Neural cell (in vitro differentiated cells): Measurements from ENCODE around the gene TSSK6.

Experiments
- CTCF ChIP-seq: fragments of 450-650 bp; IDR thresholded peaks from 2 replicates; pipeline ENCODE4 v1.5.1; 2014; ENCODE audit warnings: antibody characterized with exemption, mild to moderate bottlenecking, moderate library complexity; ENCODE audit not compliant: poor library complexity, severe bottlenecking
- EZH2 ChIP-seq: fragments of 200-600, 300-800 bp; shearing (Covaris generic), sonication (generic); IDR thresholded peaks from 2 replicates; pipeline ENCODE4 v1.6.1; 2014; ENCODE audit warnings: antibody characterized with exemption, low read length, borderline replicate concordance, mild to moderate bottlenecking; ENCODE audit not compliant: insufficient read depth, poor library complexity, severe bottlenecking

- TF ChIP-seq CTCF (peak; percentile 26), EZH2 (no peak)
Measured at GRCh38 chr19:19554074-19555023, 39.0 kb upstream of the TSSK6 start.
